H9 (cell line): ENCODE measurements around the gene ESPL1. TPM values are rescaled to one million over a fixed set of nuclear protein-coding genes. Genes with fewer than 3 reads are reported as not detected.

Experiments used
- DNase-seq: peaks from one replicate; pipeline ENCODE4 v3.0.0-alpha.2; 2017
- H2AFZ ChIP-seq: one replicate; pipeline ENCODE4 v1.6.1; 2013; ENCODE audit warnings: mild to moderate bottlenecking, low read length, control low read depth, moderate library complexity
- H2AK5ac ChIP-seq: 2 replicates; pipeline ENCODE4 v1.6.1; 2013; ENCODE audit warnings: low read length, control low read depth, mixed read lengths; ENCODE audit not compliant: insufficient read length
- H2BK120ac ChIP-seq: one replicate; pipeline ENCODE4 v1.6.1; 2013; ENCODE audit warnings: low read depth, mild to moderate bottlenecking, low read length, control low read depth, inconsistent platforms; ENCODE audit not compliant: poor library complexity, severe bottlenecking
- H2BK12ac ChIP-seq: 2 replicates; pipeline ENCODE4 v1.6.1; 2013; ENCODE audit warnings: low read length, control low read depth, mixed read lengths, low read depth; ENCODE audit not compliant: insufficient read length
- H2BK15ac ChIP-seq: 2 replicates; pipeline ENCODE4 v1.6.1; 2013; ENCODE audit warnings: low read depth, low read length, control low read depth
- H2BK20ac ChIP-seq: one replicate; pipeline ENCODE4 v1.6.1; 2013; ENCODE audit warnings: low read depth, mild to moderate bottlenecking, low read length, control low read depth, inconsistent platforms; ENCODE audit not compliant: poor library complexity, severe bottlenecking
- H2BK5ac ChIP-seq: 2 replicates; pipeline ENCODE4 v1.6.1; 2013; ENCODE audit warnings: low read length, control low read depth, mixed read lengths; ENCODE audit not compliant: insufficient read length
- H3K14ac ChIP-seq: 2 replicates; pipeline ENCODE4 v1.6.1; 2013; ENCODE audit warnings: low read length, control low read depth; ENCODE audit not compliant: insufficient read depth
- H3K18ac ChIP-seq: 2 replicates; pipeline ENCODE4 v1.6.1; 2013; ENCODE audit warnings: low read depth, mild to moderate bottlenecking, mixed read lengths, low read length, control low read depth; ENCODE audit not compliant: insufficient read length
- H3K23ac ChIP-seq: 2 replicates; pipeline ENCODE4 v1.6.1; 2013; ENCODE audit warnings: low read length, control low read depth, mixed read lengths, low read depth; ENCODE audit not compliant: insufficient read length
- H3K23me2 ChIP-seq: 2 replicates; pipeline ENCODE4 v1.6.1; 2013; ENCODE audit warnings: low read depth, mild to moderate bottlenecking, mixed read lengths, low read length, control low read depth; ENCODE audit not compliant: insufficient read length, poor library complexity, severe bottlenecking
- H3K27ac ChIP-seq: 2 replicates; pipeline ENCODE4 v1.5.1; 2013; ENCODE audit warnings: low read length, control low read depth, mixed read lengths, low read depth; ENCODE audit not compliant: insufficient read length
- H3K27me3 ChIP-seq: 2 replicates; pipeline ENCODE4 v1.6.1; 2013; ENCODE audit warnings: low read length, control low read depth, inconsistent platforms; ENCODE audit not compliant: insufficient read depth
- H3K4ac ChIP-seq: 2 replicates; pipeline ENCODE4 v1.6.1; 2013; ENCODE audit warnings: low read depth, mild to moderate bottlenecking, control low read depth, inconsistent platforms, low read length, moderate library complexity
- H3K4me1 ChIP-seq: 2 replicates; pipeline ENCODE4 v1.6.1; 2013; ENCODE audit warnings: low read length, control low read depth, inconsistent platforms; ENCODE audit not compliant: insufficient read depth
- H3K4me2 ChIP-seq: 2 replicates; pipeline ENCODE4 v1.6.1; 2013; ENCODE audit warnings: low read length, control low read depth, mixed read lengths; ENCODE audit not compliant: insufficient read length, insufficient read depth
- H3K56ac ChIP-seq: 2 replicates; pipeline ENCODE4 v1.6.1; 2013; ENCODE audit warnings: low read depth, mild to moderate bottlenecking, mixed read lengths, low read length, control low read depth; ENCODE audit not compliant: insufficient read length
- H3K79me1 ChIP-seq: 2 replicates; pipeline ENCODE4 v1.6.1; 2013; ENCODE audit warnings: low read depth, mild to moderate bottlenecking, moderate library complexity, low read length, control low read depth, inconsistent platforms; ENCODE audit not compliant: insufficient read depth, poor library complexity, severe bottlenecking
- H3K79me2 ChIP-seq: 2 replicates; pipeline ENCODE4 v1.6.1; 2013; ENCODE audit warnings: low read length, control low read depth, inconsistent platforms; ENCODE audit not compliant: insufficient read depth
- H3K9ac ChIP-seq: 2 replicates; pipeline ENCODE4 v1.6.1; 2013; ENCODE audit warnings: low read length, control low read depth, mixed read lengths; ENCODE audit not compliant: insufficient read length; ENCODE audit errors: extremely low read depth
- H3K9me3 ChIP-seq: one replicate; pipeline ENCODE4 v1.6.1; 2013; ENCODE audit warnings: low read depth, low read length, inconsistent platforms; ENCODE audit not compliant: control insufficient read depth
- H3T11ph ChIP-seq: one replicate; pipeline ENCODE4 v1.6.1; 2013; ENCODE audit warnings: mild to moderate bottlenecking, low read length, control low read depth, inconsistent platforms
- H4K20me1 ChIP-seq: one replicate; pipeline ENCODE4 v1.6.1; 2013; ENCODE audit not compliant: control insufficient read depth, insufficient read length, insufficient read depth
- H4K5ac ChIP-seq: 2 replicates; pipeline ENCODE4 v1.6.1; 2013; ENCODE audit warnings: low read depth, mild to moderate bottlenecking, mixed read lengths, low read length, control low read depth; ENCODE audit not compliant: insufficient read length
- H4K8ac ChIP-seq: replicated peaks from 2 replicates; pipeline ENCODE4 v1.6.1; 2013; ENCODE audit warnings: low read length, control low read depth, mixed read lengths, low read depth; ENCODE audit not compliant: insufficient read length
- H4K91ac ChIP-seq: 2 replicates; pipeline ENCODE4 v1.6.1; 2013; ENCODE audit warnings: low read depth, mild to moderate bottlenecking, moderate library complexity, mixed read lengths, low read length, control low read depth; ENCODE audit not compliant: insufficient read length
- H3K27ac Mint-ChIP-seq, 3 experiments: 2 replicates in 2 of 3; 3 replicates in 1 of 3; pipeline ENCODE4 v1.8.0; 2020 to 2021; ENCODE audit warnings: mixed read lengths in 3 of 3, mild to moderate bottlenecking in 1 of 3, moderate library complexity in 1 of 3
- H3K27me3 Mint-ChIP-seq: 2 replicates; pipeline ENCODE4 v1.8.0; 2021; ENCODE audit warnings: low read depth, mild to moderate bottlenecking, moderate library complexity, mixed read lengths
- H3K36me3 Mint-ChIP-seq, 3 experiments: 2 replicates in 2 of 3; 3 replicates in 1 of 3; pipeline ENCODE4 v1.8.0; 2020 to 2021; ENCODE audit warnings: low read depth in 3 of 3, mixed read lengths in 3 of 3; ENCODE audit not compliant: insufficient read depth in 1 of 3
- H3K4me1 Mint-ChIP-seq, 2 experiments: 2 replicates each; pipeline ENCODE4 v1.8.0; 2020; ENCODE audit warnings: mixed read lengths in 2 of 2
- H3K4me3 Mint-ChIP-seq, 2 experiments: 2 replicates in 1 of 2; 3 replicates in 1 of 2; pipeline ENCODE4 v1.8.0; 2020 to 2021; ENCODE audit warnings: mild to moderate bottlenecking in 2 of 2, mixed read lengths in 2 of 2, moderate library complexity in 1 of 2
- H3K9me3 Mint-ChIP-seq, 2 experiments: 2 replicates in 1 of 2; 3 replicates in 1 of 2; pipeline ENCODE4 v1.8.0; 2020; ENCODE audit warnings: mild to moderate bottlenecking in 2 of 2, mixed read lengths in 2 of 2, moderate library complexity in 1 of 2
- WGBS: extraction: QIAGEN DNeasy Blood & Tissue Kit; methylation state at CpG from one replicate; pipeline ENCODE4 v1.1.7; 2013; ENCODE audit warnings: missing lambda C conversion rate, low lambda C conversion rate, mixed read lengths; ENCODE audit not compliant: insufficient read length; ENCODE audit errors: extremely low coverage; 5-methylcytosine and 5-hydroxymethylcytosine counted together
- total RNA-seq: library from RNA; stranded (reverse); gene quantifications from 2 replicates; pipeline ENCODE4 v1.2.1, GENCODE V29; 2021
- TF ChIP-seq, protein P1 (sequence below): fragments of 200-600 bp; sonication (generic); conservative IDR thresholded peaks from 3 replicates; pipeline ENCODE4 v1.8.0; 2021; ENCODE audit warnings: antibody characterized with exemption, mild to moderate bottlenecking

ESPL1 gene
- total RNA-seq, 1 experiment from 2014 or later = 43.2 TPM

DNA sequence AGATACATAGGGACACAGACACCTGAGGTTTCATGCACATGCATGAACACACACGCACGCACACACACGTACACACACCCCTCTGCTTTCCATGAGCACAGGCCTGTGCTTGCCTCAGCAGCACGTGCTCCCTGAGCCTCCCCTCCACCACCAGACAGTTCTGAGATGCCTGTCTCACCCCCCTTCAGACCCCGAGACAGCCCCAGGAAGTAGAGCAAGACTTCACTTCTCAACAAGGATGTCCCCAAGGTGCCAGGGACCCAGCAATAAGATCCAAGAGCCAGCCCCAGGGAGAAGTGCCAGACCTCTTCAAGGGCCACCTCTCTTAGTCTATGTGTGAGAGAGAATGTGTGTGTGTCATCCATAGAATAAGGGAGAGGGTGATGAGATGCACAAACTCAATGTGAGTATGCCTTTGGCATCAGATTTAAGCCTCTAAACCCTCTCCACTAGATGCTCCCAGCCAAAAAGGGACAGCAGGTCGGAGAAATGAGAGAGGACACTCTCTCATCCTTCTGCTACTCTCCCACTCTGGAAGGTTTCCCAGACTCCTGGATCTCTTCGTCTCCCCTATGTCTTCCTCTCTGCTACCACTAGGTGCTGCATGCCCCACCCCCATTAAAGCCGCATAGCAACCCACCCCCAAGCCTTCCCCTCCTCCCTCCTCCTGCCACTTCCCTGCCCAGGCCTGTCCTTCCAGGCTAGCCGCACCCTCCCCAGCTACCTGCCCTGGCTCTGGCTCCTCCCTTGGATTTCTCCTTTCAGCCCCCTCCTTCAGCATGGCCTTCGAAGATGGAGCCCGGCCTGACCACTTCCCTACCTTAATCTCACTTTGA, 43.8 kb upstream of the ESPL1 start:
- H3K9me3 Mint-ChIP-seq = no peaks in the 10 kb centered on the region
- Histone ChIP-seq H3T11ph (no peak overlapping the region), H2AK5ac (no peak overlapping the region), H3K27me3 (peaks cover 3% of the 10 kb centered on the region; the same call in 1 of the 2 replicates), H2AFZ (no peak overlapping the region), H2BK15ac (no peak overlapping the region), H2BK5ac (no peak overlapping the region), H3K56ac (no peak overlapping the region), H3K4me2 (peak overlapping the region; percentile 9), H3K9me3 (no peaks in the 10 kb centered on the region), H3K14ac (no peak overlapping the region), H4K5ac (no peak overlapping the region), H3K23me2 (peaks cover 16% of the 10 kb centered on the region), H4K8ac (no peak overlapping the region), H4K20me1 (no peaks in the 10 kb centered on the region), H3K4ac (no peak overlapping the region), H2BK20ac (no peak overlapping the region), H3K27ac (no peak overlapping the region), H4K91ac (no peak overlapping the region), H3K79me1 (no peaks in the 10 kb centered on the region), H3K79me2 (peaks cover 3% of the 10 kb centered on the region; the same call in 1 of the 2 replicates), H3K18ac (no peak overlapping the region), H2BK12ac (no peak overlapping the region), H3K9ac (no peak overlapping the region), H2BK120ac (no peak overlapping the region), H3K4me1 (peaks cover 25% of the 10 kb centered on the region; the same call in 1 of the 2 replicates), H3K23ac (no peak overlapping the region)
- peak; percentile 95 for DNase-seq
- no CpG with 5 or more reads among the region's 11 CpGs for WGBS
- TF ChIP-seq, protein P1, sequence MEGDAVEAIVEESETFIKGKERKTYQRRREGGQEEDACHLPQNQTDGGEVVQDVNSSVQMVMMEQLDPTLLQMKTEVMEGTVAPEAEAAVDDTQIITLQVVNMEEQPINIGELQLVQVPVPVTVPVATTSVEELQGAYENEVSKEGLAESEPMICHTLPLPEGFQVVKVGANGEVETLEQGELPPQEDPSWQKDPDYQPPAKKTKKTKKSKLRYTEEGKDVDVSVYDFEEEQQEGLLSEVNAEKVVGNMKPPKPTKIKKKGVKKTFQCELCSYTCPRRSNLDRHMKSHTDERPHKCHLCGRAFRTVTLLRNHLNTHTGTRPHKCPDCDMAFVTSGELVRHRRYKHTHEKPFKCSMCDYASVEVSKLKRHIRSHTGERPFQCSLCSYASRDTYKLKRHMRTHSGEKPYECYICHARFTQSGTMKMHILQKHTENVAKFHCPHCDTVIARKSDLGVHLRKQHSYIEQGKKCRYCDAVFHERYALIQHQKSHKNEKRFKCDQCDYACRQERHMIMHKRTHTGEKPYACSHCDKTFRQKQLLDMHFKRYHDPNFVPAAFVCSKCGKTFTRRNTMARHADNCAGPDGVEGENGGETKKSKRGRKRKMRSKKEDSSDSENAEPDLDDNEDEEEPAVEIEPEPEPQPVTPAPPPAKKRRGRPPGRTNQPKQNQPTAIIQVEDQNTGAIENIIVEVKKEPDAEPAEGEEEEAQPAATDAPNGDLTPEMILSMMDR = peak; percentile 69
- H3K4me3 Mint-ChIP-seq = peak overlapping the region; percentile 22 to 61
- peaks cover 8 to 15% (median 13%) of the 10 kb centered on the region in 3 experiments; a peak in 6 of 7 replicates for H3K36me3 Mint-ChIP-seq
- peak overlapping the region; percentile 75 to 84 (median 75); a peak in 6 of 7 replicates for H3K27ac Mint-ChIP-seq
- peaks cover 6% of the 10 kb centered on the region for H3K27me3 Mint-ChIP-seq
- peaks cover 67% of the 10 kb centered on the region in 2 experiments for H3K4me1 Mint-ChIP-seq
